ENCODE results near the gene BICRA.

The BICRA gene

DNA sequence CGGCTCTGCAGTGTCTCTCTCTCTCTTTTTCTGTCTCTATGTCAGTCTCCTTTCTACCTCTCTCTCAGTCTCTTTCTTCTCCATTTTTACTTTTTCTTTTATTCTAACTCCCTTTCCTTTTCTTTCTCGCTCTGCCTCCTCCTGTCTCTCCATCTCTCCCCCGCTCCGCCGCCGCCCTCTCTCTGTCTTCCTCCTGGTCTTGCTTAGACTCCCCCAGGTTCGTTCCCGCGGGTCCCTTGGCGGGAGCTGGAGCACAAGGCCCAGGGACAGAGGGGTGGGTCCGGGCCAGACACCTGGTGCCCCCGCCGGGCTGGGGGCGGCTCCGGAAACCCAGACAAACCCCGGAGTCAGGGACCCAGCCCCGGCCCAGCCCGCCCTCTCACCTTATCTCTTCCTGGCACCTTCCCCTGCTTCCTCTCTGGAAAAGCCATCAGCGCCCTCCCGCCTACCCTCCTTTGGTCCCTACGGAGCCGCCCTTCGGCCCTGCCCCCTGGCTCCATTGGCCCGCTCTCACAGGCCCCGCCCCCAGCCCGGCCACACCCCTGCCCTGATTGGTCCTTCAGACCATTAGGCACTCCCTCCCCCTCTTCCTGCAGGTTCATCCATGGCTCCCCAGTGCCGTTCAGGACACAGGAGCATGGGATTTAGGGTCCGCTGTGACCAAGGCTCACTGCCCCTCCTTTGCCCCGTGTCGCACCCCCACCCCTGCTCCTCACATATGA is 121.0 kb downstream of the BICRA start:
- TF ChIP-seq, protein P1, sequence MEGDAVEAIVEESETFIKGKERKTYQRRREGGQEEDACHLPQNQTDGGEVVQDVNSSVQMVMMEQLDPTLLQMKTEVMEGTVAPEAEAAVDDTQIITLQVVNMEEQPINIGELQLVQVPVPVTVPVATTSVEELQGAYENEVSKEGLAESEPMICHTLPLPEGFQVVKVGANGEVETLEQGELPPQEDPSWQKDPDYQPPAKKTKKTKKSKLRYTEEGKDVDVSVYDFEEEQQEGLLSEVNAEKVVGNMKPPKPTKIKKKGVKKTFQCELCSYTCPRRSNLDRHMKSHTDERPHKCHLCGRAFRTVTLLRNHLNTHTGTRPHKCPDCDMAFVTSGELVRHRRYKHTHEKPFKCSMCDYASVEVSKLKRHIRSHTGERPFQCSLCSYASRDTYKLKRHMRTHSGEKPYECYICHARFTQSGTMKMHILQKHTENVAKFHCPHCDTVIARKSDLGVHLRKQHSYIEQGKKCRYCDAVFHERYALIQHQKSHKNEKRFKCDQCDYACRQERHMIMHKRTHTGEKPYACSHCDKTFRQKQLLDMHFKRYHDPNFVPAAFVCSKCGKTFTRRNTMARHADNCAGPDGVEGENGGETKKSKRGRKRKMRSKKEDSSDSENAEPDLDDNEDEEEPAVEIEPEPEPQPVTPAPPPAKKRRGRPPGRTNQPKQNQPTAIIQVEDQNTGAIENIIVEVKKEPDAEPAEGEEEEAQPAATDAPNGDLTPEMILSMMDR (IDR thresholded peaks at IDR 0.05; ENCODE audit: low read depth, low read length): no peak
- DNase-seq (ENCODE audit: extremely low read depth, low read depth): no peak

DNA sequence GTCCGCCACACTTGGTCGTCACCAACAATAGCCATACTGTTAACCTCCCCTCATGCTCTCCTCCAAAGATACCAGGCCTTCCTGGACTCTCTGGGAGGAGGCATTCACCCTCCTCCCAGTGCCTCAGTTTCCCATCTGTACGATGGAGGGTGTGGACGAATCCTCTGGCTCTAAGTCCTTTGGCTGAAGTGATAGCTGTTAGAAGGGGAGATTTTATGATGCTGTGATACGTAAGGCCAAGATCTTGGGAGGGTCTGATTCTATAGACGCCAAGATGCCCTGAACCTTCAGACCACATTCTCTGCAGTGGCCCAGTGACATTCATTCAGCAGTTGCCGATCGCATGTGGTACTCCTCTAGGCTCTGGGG is 121.6 kb downstream of the BICRA start:
- DNase-seq (ENCODE audit: extremely low read depth, low read depth): no peak
- TF ChIP-seq, protein P1 (IDR thresholded peaks at IDR 0.05; ENCODE audit: low read depth, low read length): no peak

DNA sequence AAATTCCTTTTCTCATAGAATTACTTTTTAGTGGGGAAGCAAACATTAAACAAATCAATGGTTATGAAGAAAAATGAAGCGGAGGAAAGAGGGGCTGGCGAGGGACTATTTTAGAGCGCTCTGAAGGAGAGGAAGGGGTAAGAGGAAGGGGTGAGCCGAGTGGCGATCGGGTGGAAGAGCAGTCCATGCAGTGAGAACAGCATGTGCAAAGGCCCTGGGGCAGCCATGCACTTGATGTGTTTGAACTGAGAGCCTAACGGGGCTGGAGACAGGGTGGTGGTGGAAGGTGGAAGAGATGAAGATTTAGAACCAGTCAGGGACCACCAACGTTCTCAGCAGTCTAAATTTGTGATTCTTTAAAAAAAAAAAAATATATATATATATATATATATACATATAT is 122.0 kb downstream of the BICRA start:
- no peak for DNase-seq (ENCODE audit: extremely low read depth, low read depth)
- TF ChIP-seq, protein P1 (IDR thresholded peaks at IDR 0.05; ENCODE audit: low read depth, low read length): no peak

DNA sequence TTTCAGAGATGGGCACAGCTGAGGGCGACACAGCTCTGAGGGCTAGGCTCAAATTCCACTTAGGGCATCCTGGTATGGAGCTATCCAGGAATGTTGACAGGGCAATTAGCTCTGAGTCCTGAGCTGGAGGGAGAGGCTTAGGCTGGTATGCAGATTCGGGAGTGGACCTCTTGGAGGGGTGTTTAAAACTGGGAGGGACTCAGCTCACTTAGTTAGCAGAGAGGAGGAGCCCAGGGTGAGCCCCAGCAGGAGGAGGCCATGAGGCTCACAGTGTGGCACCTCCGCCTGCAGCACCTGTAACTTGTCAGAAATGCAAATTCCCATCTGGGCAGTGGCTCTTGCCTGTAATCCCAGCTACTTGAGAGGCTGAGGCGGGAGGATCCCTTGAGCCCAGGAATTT is 126.2 kb downstream of the BICRA start:
- TF ChIP-seq, protein P1 (IDR thresholded peaks at IDR 0.05; ENCODE audit: low read depth, low read length): no peak
- DNase-seq (ENCODE audit: extremely low read depth, low read depth): no peak

DNA sequence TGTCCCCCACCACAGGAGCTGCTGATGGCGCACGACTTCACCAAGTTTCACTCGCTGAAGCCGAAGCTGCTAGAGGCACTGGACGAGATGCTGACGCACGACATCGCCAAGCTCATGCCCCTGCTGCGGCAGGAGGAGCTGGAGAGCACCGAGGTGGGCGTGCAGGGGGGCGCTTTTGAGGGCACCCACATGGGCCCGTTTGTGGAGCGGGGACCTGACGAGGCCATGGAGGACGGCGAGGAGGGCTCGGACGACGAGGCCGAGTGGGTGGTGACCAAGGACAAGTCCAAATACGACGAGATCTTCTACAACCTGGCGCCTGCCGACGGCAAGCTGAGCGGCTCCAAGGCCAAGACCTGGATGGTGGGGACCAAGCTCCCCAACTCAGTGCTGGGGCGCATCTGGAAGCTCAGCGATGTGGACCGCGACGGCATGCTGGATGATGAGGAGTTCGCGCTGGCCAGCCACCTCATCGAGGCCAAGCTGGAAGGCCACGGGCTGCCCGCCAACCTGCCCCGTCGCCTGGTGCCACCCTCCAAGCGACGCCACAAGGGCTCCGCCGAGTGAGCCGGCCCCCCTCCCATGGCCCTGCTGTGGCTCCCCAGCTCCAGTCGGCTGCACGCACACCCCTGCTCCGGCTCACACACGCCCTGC is 132.1 kb downstream of the BICRA start:
- no peak for DNase-seq (ENCODE audit: extremely low read depth, low read depth)
- TF ChIP-seq, protein P1 (IDR thresholded peaks at IDR 0.05; ENCODE audit: low read depth, low read length): no peak

DNA sequence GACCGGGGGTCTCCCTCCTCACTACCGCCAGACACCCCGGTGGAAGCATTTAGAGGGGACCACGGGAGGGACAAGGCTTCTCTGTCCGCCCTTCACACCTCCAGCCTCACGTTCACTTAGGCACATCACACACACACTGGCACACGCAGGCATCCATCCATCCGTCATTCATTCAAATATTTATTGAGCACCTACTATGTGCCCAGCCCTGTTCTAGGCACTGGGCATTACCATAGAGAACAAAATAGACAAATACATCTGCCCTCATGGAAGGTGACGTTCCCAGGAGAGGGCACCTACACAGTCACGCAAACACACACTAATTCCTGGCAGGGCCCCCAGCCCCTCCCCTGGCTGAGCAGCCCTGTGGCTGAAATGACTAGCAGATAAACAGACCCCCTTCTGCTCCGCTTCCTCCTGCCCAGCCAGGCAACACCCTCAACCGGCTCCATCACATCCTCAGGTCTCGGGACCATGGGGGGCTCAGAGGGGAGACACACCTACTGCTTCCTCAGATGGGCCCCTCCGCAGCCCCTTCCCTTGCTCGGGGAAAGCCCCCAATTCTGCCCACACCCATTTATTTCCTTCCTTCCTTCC is 132.7 kb downstream of the BICRA start:
- TF ChIP-seq, protein P1 (IDR thresholded peaks at IDR 0.05; ENCODE audit: low read depth, low read length): no peak
- DNase-seq (ENCODE audit: extremely low read depth, low read depth): no peak

DNA sequence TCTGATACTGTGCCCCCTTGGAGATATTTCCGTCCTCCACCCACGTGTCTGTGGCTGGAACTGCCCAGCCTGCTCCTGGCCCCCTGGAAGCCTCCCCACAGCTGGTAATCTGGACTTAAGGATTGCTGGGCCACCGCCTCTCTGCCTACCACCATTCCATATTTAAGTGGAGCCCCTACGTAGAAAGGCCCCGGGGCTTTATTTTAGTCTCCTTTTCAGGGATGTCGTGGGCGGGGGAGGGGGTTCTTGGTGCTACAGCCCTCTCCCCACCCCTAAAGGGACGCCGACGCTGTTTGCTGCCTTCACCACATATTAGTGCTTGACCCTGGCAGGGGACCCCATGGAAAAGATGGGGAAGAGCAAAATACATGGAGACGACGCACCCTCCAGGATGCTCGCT is 133.7 kb downstream of the BICRA start:
- TF ChIP-seq, protein P1 (IDR thresholded peaks at IDR 0.05; ENCODE audit: low read depth, low read length): no peak
- no peak for DNase-seq (ENCODE audit: extremely low read depth, low read depth)

Measured in AG09319 (cell line).